HEK293T (cell line): Measurements from ENCODE around the gene DVL2.
"Not testable (repeated sequence)": the region's sequence is repeated elsewhere in the genome, so short reads cannot be mapped to it uniquely, and the experiment has no call there.

Experiments
- CTCF ChIA-PET: fragments of 350-600 bp; formaldehyde crosslinking; extraction: SDS; loops from one replicate; lab custom pipeline; 2021; ENCODE audit warnings: antibody characterized with exemption, inconsistent platforms; lab: Yijun Ruan, JAX
- POLR2A ChIA-PET: fragments of 350-600 bp; formaldehyde crosslinking; extraction: SDS; loops from one replicate; lab custom pipeline; 2020; ENCODE audit warnings: antibody characterized with exemption, inconsistent platforms; lab: Yijun Ruan, JAX
- DNase-seq: peaks from one replicate; pipeline ENCODE4 v3.0.0; 2012; ENCODE audit warnings: mixed read lengths; ENCODE audit errors: extremely low spot score
- ARNT ChIP-seq: fragments of 450-650 bp; IDR thresholded peaks from 2 replicates; pipeline ENCODE4 v1.6.1; 2017; ENCODE audit warnings: mild to moderate bottlenecking
- BHLHE40 ChIP-seq: fragments of 450-650 bp; IDR thresholded peaks from 2 replicates; pipeline ENCODE4 v1.6.1; 2016; ENCODE audit warnings: mild to moderate bottlenecking, moderate library complexity, borderline replicate concordance
- CTBP1 ChIP-seq: fragments of 450-650 bp; IDR thresholded peaks from 2 replicates; pipeline ENCODE4 v1.6.1; 2016; ENCODE audit warnings: borderline replicate concordance
- ELF4 ChIP-seq: fragments of 450-650 bp; IDR thresholded peaks from 2 replicates; pipeline ENCODE4 v1.6.1; 2017; ENCODE audit warnings: antibody characterized with exemption
- FOXA1 ChIP-seq: fragments of 450-650 bp; IDR thresholded peaks from 2 replicates; pipeline ENCODE4 v1.6.1; 2016; ENCODE audit warnings: mild to moderate bottlenecking
- FOXK2 ChIP-seq: fragments of 450-650 bp; IDR thresholded peaks from 2 replicates; pipeline ENCODE4 v1.6.1; 2016; ENCODE audit warnings: mild to moderate bottlenecking
- FOXM1 ChIP-seq: fragments of 450-650 bp; IDR thresholded peaks from 2 replicates; pipeline ENCODE4 v1.6.1; 2017; ENCODE audit warnings: mild to moderate bottlenecking, borderline replicate concordance
- HDGF ChIP-seq: fragments of 450-650 bp; IDR thresholded peaks from 2 replicates; pipeline ENCODE4 v1.6.1; 2017; ENCODE audit warnings: antibody characterized with exemption, borderline replicate concordance
- L3MBTL2 ChIP-seq: fragments of 450-650 bp; conservative IDR thresholded peaks from 2 replicates; pipeline ENCODE4 v1.6.1; 2016; ENCODE audit warnings: mild to moderate bottlenecking
- LEF1 ChIP-seq: fragments of 450-650 bp; IDR thresholded peaks from 2 replicates; pipeline ENCODE4 v1.6.1; 2017; ENCODE audit warnings: mild to moderate bottlenecking, borderline replicate concordance
- NFRKB ChIP-seq: fragments of 450-650 bp; IDR thresholded peaks from 2 replicates; pipeline ENCODE4 v1.6.1; 2016; ENCODE audit warnings: mild to moderate bottlenecking, moderate library complexity
- PKNOX1 ChIP-seq: fragments of 450-650 bp; IDR thresholded peaks from 2 replicates; pipeline ENCODE4 v1.6.1; 2016
- SP1 ChIP-seq: fragments of 450-650 bp; IDR thresholded peaks from 2 replicates; pipeline ENCODE4 v1.6.1; 2017
- SUZ12 ChIP-seq: fragments of 450-650 bp; IDR thresholded peaks from 2 replicates; pipeline ENCODE4 v1.6.1; 2016; ENCODE audit warnings: mild to moderate bottlenecking
- TARDBP ChIP-seq: fragments of 450-650 bp; IDR thresholded peaks from 2 replicates; pipeline ENCODE4 v1.6.1; 2016
- ZNF384 ChIP-seq: fragments of 450-650 bp; IDR thresholded peaks from 2 replicates; pipeline ENCODE4 v1.6.1; 2016

DVL2 gene

GRCh38 chr17:7250695-7251627 is 16.6 kb upstream of the DVL2 start:
- ChIA-PET CTCF (interaction anchor here (0.6 to 1.7 kb wide), 3 partner anchors 10 to 30 kb away, joined by 3 read pairs; partner anchors contain the start of gene SLC2A4), POLR2A (interaction anchor here (1.0 to 4.3 kb wide), 3 partner anchors 11 to 37 kb away, joined by 3 to 52 read pairs (median 3); partner anchors contain the start of genes GABARAP and PHF23)
- TF ChIP-seq ZNF384 (no peak), CTBP1 (no peak), ARNT (no peak)
- DNase-seq, result no peak

- ChIA-PET CTCF (no interaction called here), POLR2A (interaction anchor here (4.3 kb wide), 1 partner anchor 10 kb away, joined by 52 read pairs; the partner anchor contains the start of genes GABARAP and PHF23)
- no peak for TF ChIP-seq CTBP1
- TF ChIP-seq NFRKB, result no peak
- no peak for TF ChIP-seq TARDBP
- TF ChIP-seq ZNF384, result no peak
- TF ChIP-seq SP1, result no peak
- no peak for TF ChIP-seq FOXK2
- TF ChIP-seq L3MBTL2, result no peak
- TF ChIP-seq FOXM1, result no peak
- no peak for TF ChIP-seq ARNT
- no peak for TF ChIP-seq PKNOX1
- TF ChIP-seq BHLHE40, result no peak
- TF ChIP-seq SUZ12, result no peak
- no peak for TF ChIP-seq HDGF
- no peak for TF ChIP-seq ELF4
- TF ChIP-seq LEF1, result no peak
- no peak for TF ChIP-seq FOXA1
- no peak for DNase-seq
Measured at GRCh38 chr17:7249830-7250229, 15.5 kb upstream of the DVL2 start.

GRCh38 chr17:7249214-7249613 is 14.9 kb upstream of the DVL2 start:
- ChIA-PET POLR2A (interaction anchor here (4.3 kb wide), 1 partner anchor 9 kb away, joined by 52 read pairs; the partner anchor contains the start of genes GABARAP and PHF23), CTCF (no interaction called here)
- TF ChIP-seq FOXM1 (no peak), FOXA1 (no peak), SUZ12 (no peak), SP1 (no peak)

GRCh38 chr17:7248796-7249195 is 14.5 kb upstream of the DVL2 start:
- DNase-seq, result no peak

More at GRCh38 chr17:7249214-7249613, 14.9 kb upstream of the DVL2 start:
- DNase-seq, result no peak

GRCh38 chr17:7246779-7247178 is 12.5 kb upstream of the DVL2 start:
- TF ChIP-seq TARDBP (no peak), FOXK2 (no peak), FOXM1 (no peak), SUZ12 (no peak), SP1 (no peak), HDGF (no peak), BHLHE40 (no peak), L3MBTL2 (no peak), FOXA1 (no peak), ELF4 (no peak), ARNT (no peak), PKNOX1 (no peak), ZNF384 (no peak), CTBP1 (no peak), NFRKB (no peak)
- CTCF ChIA-PET, result interaction anchor here (1.1 kb wide), 1 partner anchor 11 kb away, joined by 3 read pairs; no protein-coding TSS in a partner anchor
- POLR2A ChIA-PET, result no interaction called here
- no peak for DNase-seq

More at GRCh38 chr17:7248796-7249195, 14.5 kb upstream of the DVL2 start:
- TF ChIP-seq FOXK2 (no peak), ZNF384 (no peak), NFRKB (no peak), LEF1 (no peak), FOXM1 (no peak), TARDBP (no peak), ARNT (no peak), ELF4 (no peak), PKNOX1 (no peak)
- ChIA-PET POLR2A (interaction anchor here (4.3 kb wide), 1 partner anchor 9 kb away, joined by 52 read pairs; the partner anchor contains the start of genes GABARAP and PHF23), CTCF (no interaction called here)

GRCh38 chr17:7243838-7244237 is 9.5 kb upstream of the DVL2 start:
- CTCF ChIA-PET, result interaction anchor here (0.6 kb wide), 1 partner anchor 372 kb away, joined by 3 read pairs; no protein-coding TSS in a partner anchor

More at GRCh38 chr17:7243838-7244237, 9.5 kb upstream of the DVL2 start:
- DNase-seq, result not testable (repeated sequence)
- POLR2A ChIA-PET, result interaction anchor here (1.6 to 2.8 kb wide), 2 partner anchors 9 to 86 kb away, joined by 7 to 11 read pairs; partner anchors contain the start of genes DVL2 and NEURL4
